GM12878 (cell line): Measurements from ENCODE around the gene MRPL2. TPM values are rescaled to one million over a fixed set of nuclear protein-coding genes. Genes with fewer than 3 reads are reported as not detected.

ENCODE experiments used
- ASH2L ChIP-seq: fragments of 300-600, 200-600 bp; sonication (generic); IDR thresholded peaks from 2 replicates; pipeline ENCODE4 v1.6.1; 2017; ENCODE audit warnings: low read depth, mild to moderate bottlenecking, borderline replicate concordance
- BCL3 ChIP-seq: IDR thresholded peaks from 2 replicates; pipeline ENCODE4 v1.6.1; 2011; ENCODE audit warnings: borderline replicate concordance, low read depth, mild to moderate bottlenecking, moderate library complexity, low read length; ENCODE audit not compliant: insufficient read depth, poor library complexity, severe bottlenecking
- BMI1 ChIP-seq: fragments of 450-650 bp; IDR thresholded peaks from 2 replicates; pipeline ENCODE4 v1.6.1; 2016; ENCODE audit warnings: mild to moderate bottlenecking, moderate library complexity, borderline replicate concordance
- ESRRA ChIP-seq: IDR thresholded peaks from 2 replicates; pipeline ENCODE4 v1.6.1; 2012; ENCODE audit warnings: mild to moderate bottlenecking, low read length, improper control_type of control experiment
- FOXK2 ChIP-seq: fragments of 450-650 bp; IDR thresholded peaks from 2 replicates; pipeline ENCODE4 v1.6.1; 2017; ENCODE audit warnings: mild to moderate bottlenecking, moderate library complexity
- HDGF ChIP-seq: fragments of 450-650 bp; IDR thresholded peaks from 2 replicates; pipeline ENCODE4 v1.6.1; 2016; ENCODE audit warnings: antibody characterized with exemption
- IRF4 ChIP-seq: IDR thresholded peaks from 2 replicates; pipeline ENCODE4 v1.6.1; 2011; ENCODE audit warnings: low read depth, low read length
- MXI1 ChIP-seq: fragments of 150-350 bp; IDR thresholded peaks from 2 replicates; pipeline ENCODE4 v1.6.1; 2011; ENCODE audit warnings: low read depth, mild to moderate bottlenecking, inconsistent platforms, low read length, improper control_type of control experiment
- NFYA ChIP-seq: IDR thresholded peaks from 2 replicates; pipeline ENCODE4 v1.6.1; 2011; ENCODE audit warnings: low read depth, mild to moderate bottlenecking, low read length, improper control_type of control experiment, borderline replicate concordance
- NR2C1 ChIP-seq: fragments of 450-650 bp; IDR thresholded peaks from 2 replicates; pipeline ENCODE4 v1.6.1; 2017; ENCODE audit warnings: antibody characterized with exemption, mild to moderate bottlenecking, moderate library complexity
- NR2F1 ChIP-seq: fragments of 450-650 bp; conservative IDR thresholded peaks from 2 replicates; pipeline ENCODE4 v1.6.1; 2017; ENCODE audit warnings: mild to moderate bottlenecking
- RB1 ChIP-seq: fragments of 450-650 bp; formaldehyde crosslinking; IDR thresholded peaks from 2 replicates; pipeline ENCODE4 v1.6.1; 2017; ENCODE audit warnings: mild to moderate bottlenecking, borderline replicate concordance
- RBBP5 ChIP-seq: fragments of 200-600 bp; sonication (generic); conservative IDR thresholded peaks from 2 replicates; pipeline ENCODE4 v1.6.1; 2016
- SKIL ChIP-seq: fragments of 450-650 bp; IDR thresholded peaks from 2 replicates; pipeline ENCODE4 v1.6.1; 2017; ENCODE audit warnings: mild to moderate bottlenecking, low read depth, inconsistent platforms; ENCODE audit not compliant: poor library complexity, severe bottlenecking
- SMARCA5 ChIP-seq: fragments of 450-650 bp; IDR thresholded peaks from 2 replicates; pipeline ENCODE4 v1.6.1; 2017; ENCODE audit warnings: mild to moderate bottlenecking
- STAT1 ChIP-seq: fragments of 450-650 bp; conservative IDR thresholded peaks from 2 replicates; pipeline ENCODE4 v1.6.1; 2014; ENCODE audit warnings: antibody characterized with exemption, mild to moderate bottlenecking
- WRNIP1 ChIP-seq: IDR thresholded peaks from 2 replicates; pipeline ENCODE4 v1.6.1; 2011; ENCODE audit warnings: low read depth, low read length, improper control_type of control experiment, borderline replicate concordance
- ZBTB4 ChIP-seq: fragments of 450-650 bp; formaldehyde crosslinking; IDR thresholded peaks from 2 replicates; pipeline ENCODE4 v1.4.0; 2022; ENCODE audit warnings: mild to moderate bottlenecking, moderate library complexity
- ZBTB40 ChIP-seq: fragments of 450-650 bp; IDR thresholded peaks from 2 replicates; pipeline ENCODE4 v1.6.1; 2016; ENCODE audit warnings: mild to moderate bottlenecking, moderate library complexity, borderline replicate concordance
- ZNF207 ChIP-seq: fragments of 450-650 bp; IDR thresholded peaks from 2 replicates; pipeline ENCODE4 v1.6.1; 2014; ENCODE audit warnings: antibody characterized with exemption, mild to moderate bottlenecking, borderline replicate concordance
- polyA plus RNA-seq, 11 experiments: library from polyadenylated mRNA; depleted of rRNA in 4 of 11; unstranded in 6 of 11; stranded (reverse) in 5 of 11; fragments of >200 nt; fragmentation: Nextera tagmentation in 4 of 11; fragmentation: Illumina TruSeq in 1 of 11; extraction: Ambion mirVana in 4 of 11; extraction: Trizol in 1 of 11; gene quantifications; 1 replicate in 1 of 11; 2 replicates in 10 of 11; pipeline versions ENCODE4 v1.2.1 to v1.2.3, GENCODE V29; 2011 to 2016; ENCODE audit warnings: inconsistent platforms in 2 of 11, missing spikeins in 2 of 11, low read depth in 1 of 11
- total RNA-seq, 4 experiments: library from RNA; depleted of rRNA in 3 of 4; stranded (reverse); fragments of >200 nt in 3 of 4; fragmentation: Illumina TruSeq in 1 of 4; extraction: Trizol in 1 of 4; gene quantifications; 2 replicates each; pipeline versions ENCODE4 v1.2.1 to v1.2.3, GENCODE V29; 2013 to 2021

Gene MRPL2
- total and polyA plus RNA-seq, 10 of the 15 experiments (the other 5 are each of a cell fraction or from before 2014, with no cell fraction given), result 29.7 to 125 (median 50.2) TPM

- TF ChIP-seq SKIL (no peak), ZBTB4 (CRISPR knock-in tag) (no peak), NR2C1 (no peak), WRNIP1 (no peak), IRF4 (no peak), STAT1 (no peak), MXI1 (peak; percentile 73; the same call in 1 of the 2 replicates), FOXK2 (no peak), RBBP5 (no peak; the same call in 1 of the 2 replicates), ASH2L (0 out of 2 replicates have a peak, but pooled peaks have one; percentile 28), SMARCA5 (no peak), ESRRA (no peak), HDGF (0 out of 2 replicates have a peak, but pooled peaks have one; percentile 9), ZBTB40 (peak; percentile 87), NR2F1 (0 out of 2 replicates have a peak, but pooled peaks have one; percentile 47), ZNF207 (no peak), NFYA (no peak), RB1 (0 out of 2 replicates have a peak, but pooled peaks have one; percentile 44), BCL3 (peak; percentile 85), BMI1 (no peak)
Observed at GRCh38 chr6:43053545-43054205, 5.6 kb downstream of the MRPL2 start, which contains the start of gene CUL7 (continued).
